ENCODE data around the gene PRR18.

GRCh38 chr6:166284640-166285039, 23.6 kb downstream of the PRR18 start:
- no peak for TF ChIP-seq CTCF (IDR thresholded peaks at IDR 0.05)
- TF ChIP-seq REST (IDR thresholded peaks at IDR 0.05; ENCODE audit: insufficient read depth in 1 of 2, low read depth in 2 of 2, low read length in 1 of 2): no peak
- TF ChIP-seq POLR2AphosphoS5 (IDR thresholded peaks at IDR 0.05; ENCODE audit: low read depth, low read length): no peak
